A204.1 (cell line): ENCODE data around the gene CX3CL1.
"Not testable (repeated sequence)": the region's sequence is repeated elsewhere in the genome, so short reads cannot be mapped to it uniquely, and the experiment has no call there.

Experiments used
- FAIRE-seq: peaks from 2 replicates; lab custom pipeline; 2012; peaks lifted over from hg19 to GRCh38; lab: Jason Lieb, UNC

Gene CX3CL1

GRCh38 chr16:57382535-57383275 lies 10.4 kb downstream of the CX3CL1 start:
- FAIRE-seq, result no peak

GRCh38 chr16:57383276-57384247 lies 11.3 kb downstream of the CX3CL1 start:
- FAIRE-seq, result no peak

GRCh38 chr16:57384248-57385070 lies 12.2 kb downstream of the CX3CL1 start:
- FAIRE-seq, result no peak

GRCh38 chr16:57385083-57385482 lies 12.8 kb downstream of the CX3CL1 start:
- FAIRE-seq, result no peak

- peak; percentile 97 for FAIRE-seq
Observed at GRCh38 chr16:57386381-57386951, 14.2 kb downstream of the CX3CL1 start.

GRCh38 chr16:57387598-57388354 lies 15.5 kb downstream of the CX3CL1 start:
- FAIRE-seq, result no peak

GRCh38 chr16:57388359-57389086 lies 16.2 kb downstream of the CX3CL1 start:
- FAIRE-seq, result no peak

GRCh38 chr16:57389087-57389468 lies 16.8 kb downstream of the CX3CL1 start:
- no peak for FAIRE-seq

- FAIRE-seq, result no peak
Observed at GRCh38 chr16:57390636-57391295, 18.5 kb downstream of the CX3CL1 start.

GRCh38 chr16:57391300-57391699 lies 19.0 kb downstream of the CX3CL1 start:
- FAIRE-seq, result no peak

GRCh38 chr16:57391708-57392107 lies 19.4 kb downstream of the CX3CL1 start:
- no peak for FAIRE-seq

GRCh38 chr16:57392694-57393093 lies 20.4 kb downstream of the CX3CL1 start:
- no peak for FAIRE-seq

- FAIRE-seq, result no peak
Observed at GRCh38 chr16:57394444-57394843, 22.2 kb downstream of the CX3CL1 start.

GRCh38 chr16:57395026-57395425 lies 22.7 kb downstream of the CX3CL1 start:
- FAIRE-seq, result no peak

GRCh38 chr16:57396786-57397185 lies 24.5 kb downstream of the CX3CL1 start:
- FAIRE-seq, result no peak

GRCh38 chr16:57397493-57397892 lies 25.2 kb downstream of the CX3CL1 start:
- FAIRE-seq, result not testable (repeated sequence)

GRCh38 chr16:57401943-57402640 lies 29.8 kb downstream of the CX3CL1 start:
- no peak for FAIRE-seq

- no peak for FAIRE-seq
Observed at GRCh38 chr16:57403965-57404817, 31.9 kb downstream of the CX3CL1 start, which contains the start of gene CCL17. Gene CCL17 (plus strand): TSS chr16:57404767. CDS start chr16:57413933, 9,166 bp downstream.
